ENCODE results near the gene CRIP1. TPM values are rescaled to one million over a fixed set of nuclear protein-coding genes. Genes with fewer than 3 reads are reported as not detected.

CRIP1 gene
- total RNA-seq, 1 donor from 2014 or later = 112 TPM

DNA sequence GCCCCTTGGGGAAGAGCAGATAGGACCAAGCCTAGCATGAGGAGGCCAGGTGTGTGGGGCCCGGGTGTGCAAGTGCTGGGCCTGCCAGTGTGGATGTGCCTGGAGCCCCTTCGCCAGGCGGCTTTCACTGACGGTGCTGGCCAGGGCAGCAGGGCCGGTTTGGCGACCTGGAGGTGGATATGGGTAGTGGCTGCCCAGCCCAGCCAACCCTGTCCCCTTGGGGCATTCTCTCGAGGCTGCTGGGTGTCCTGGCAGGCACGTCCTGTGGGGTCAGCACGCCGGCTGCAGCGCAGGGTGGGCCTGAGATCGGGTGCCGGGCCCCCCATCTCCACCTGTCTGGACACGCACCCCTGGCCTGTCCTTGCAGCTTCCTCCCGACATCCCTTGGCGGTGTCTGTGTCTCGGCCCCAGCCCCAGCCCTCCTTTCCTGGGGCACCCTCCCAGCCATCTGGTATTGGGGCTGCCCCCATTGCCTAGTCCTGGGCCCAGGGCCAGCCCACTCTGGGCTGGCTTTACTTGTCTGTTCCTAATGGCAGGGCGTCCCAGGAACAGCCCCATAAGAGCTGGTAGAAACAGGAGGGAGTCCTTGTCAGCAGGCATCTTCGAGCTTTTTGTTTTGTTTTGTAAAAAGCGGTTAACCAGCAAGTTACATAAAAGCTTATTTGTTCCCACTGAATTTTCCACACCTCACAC lies 19.3 kb upstream of the CRIP1 start:
- H3K36me3 Mint-ChIP-seq (ENCODE audit: low read depth) = peaks cover 27% of the 10 kb centered on the region
- CTCF ChIA-PET = interaction anchor here (1.4 kb wide), 1 partner anchor 14 kb away, joined by 3 read pairs; no protein-coding TSS in a partner anchor
- DNase-seq = no peak
- H3K4me1 Mint-ChIP-seq = peaks cover 3% of the 10 kb centered on the region
- ATAC-seq (ENCODE audit: low read depth) = no peak
- no peaks in the 10 kb centered on the region for H3K27me3 Mint-ChIP-seq
- TF ChIP-seq, protein P1, sequence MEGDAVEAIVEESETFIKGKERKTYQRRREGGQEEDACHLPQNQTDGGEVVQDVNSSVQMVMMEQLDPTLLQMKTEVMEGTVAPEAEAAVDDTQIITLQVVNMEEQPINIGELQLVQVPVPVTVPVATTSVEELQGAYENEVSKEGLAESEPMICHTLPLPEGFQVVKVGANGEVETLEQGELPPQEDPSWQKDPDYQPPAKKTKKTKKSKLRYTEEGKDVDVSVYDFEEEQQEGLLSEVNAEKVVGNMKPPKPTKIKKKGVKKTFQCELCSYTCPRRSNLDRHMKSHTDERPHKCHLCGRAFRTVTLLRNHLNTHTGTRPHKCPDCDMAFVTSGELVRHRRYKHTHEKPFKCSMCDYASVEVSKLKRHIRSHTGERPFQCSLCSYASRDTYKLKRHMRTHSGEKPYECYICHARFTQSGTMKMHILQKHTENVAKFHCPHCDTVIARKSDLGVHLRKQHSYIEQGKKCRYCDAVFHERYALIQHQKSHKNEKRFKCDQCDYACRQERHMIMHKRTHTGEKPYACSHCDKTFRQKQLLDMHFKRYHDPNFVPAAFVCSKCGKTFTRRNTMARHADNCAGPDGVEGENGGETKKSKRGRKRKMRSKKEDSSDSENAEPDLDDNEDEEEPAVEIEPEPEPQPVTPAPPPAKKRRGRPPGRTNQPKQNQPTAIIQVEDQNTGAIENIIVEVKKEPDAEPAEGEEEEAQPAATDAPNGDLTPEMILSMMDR (IDR thresholded peaks at IDR 0.05) = no peak
- no peaks in the 10 kb centered on the region for H3K9me3 Mint-ChIP-seq
- H3K4me3 Mint-ChIP-seq = no peak overlapping the region
- intact Hi-C loops (cut with micrococcal nuclease) = no loop called here
- POLR2A ChIA-PET = interaction anchor here (1.1 kb wide), 1 partner anchor 10 kb away, joined by 3 read pairs; no protein-coding TSS in a partner anchor
- H3K27ac Mint-ChIP-seq = no peak overlapping the region

DNA sequence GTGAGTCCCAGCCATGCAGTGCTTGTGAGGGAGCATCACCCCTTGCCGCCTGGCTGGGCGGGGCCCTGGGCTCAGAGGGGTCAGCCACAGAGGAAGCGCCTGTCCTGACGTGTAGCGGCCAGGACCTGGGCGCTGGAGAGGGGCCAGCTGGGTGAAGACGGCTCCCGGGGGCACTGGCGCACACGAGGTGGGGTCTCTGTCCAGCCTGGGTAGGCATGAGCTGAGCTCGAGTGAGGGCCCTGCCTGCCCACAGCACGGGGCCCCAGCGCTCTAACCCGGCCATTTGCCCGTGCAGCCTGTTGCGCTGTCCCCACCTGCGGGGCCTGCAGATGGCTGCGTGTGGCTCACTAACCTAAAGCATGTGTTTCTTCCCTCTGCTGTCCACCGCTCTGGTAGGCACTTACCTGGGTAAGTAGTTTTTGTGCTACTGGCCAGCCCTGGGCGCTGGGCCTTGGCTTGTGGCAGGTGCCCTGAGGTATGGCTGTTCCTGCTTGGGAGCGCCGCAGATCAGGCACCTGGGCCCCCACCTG lies 18.7 kb upstream of the CRIP1 start:
- CTCF ChIA-PET = interaction anchor here (1.4 kb wide), 1 partner anchor 13 kb away, joined by 3 read pairs; no protein-coding TSS in a partner anchor
- Mint-ChIP-seq H3K4me3 (no peak overlapping the region), H3K27me3 (no peaks in the 10 kb centered on the region), H3K4me1 (peaks cover 4% of the 10 kb centered on the region), H3K27ac (no peak overlapping the region), H3K36me3 (ENCODE audit: low read depth) (peaks cover 25% of the 10 kb centered on the region), H3K9me3 (no peaks in the 10 kb centered on the region)
- no peak for ATAC-seq (ENCODE audit: low read depth)
- no peak for DNase-seq
- POLR2A ChIA-PET = interaction anchor here (1.1 kb wide), 1 partner anchor 9 kb away, joined by 3 read pairs; no protein-coding TSS in a partner anchor
- TF ChIP-seq, protein P1 (IDR thresholded peaks at IDR 0.05) = no peak
- intact Hi-C loops (cut with micrococcal nuclease) = no loop called here

DNA sequence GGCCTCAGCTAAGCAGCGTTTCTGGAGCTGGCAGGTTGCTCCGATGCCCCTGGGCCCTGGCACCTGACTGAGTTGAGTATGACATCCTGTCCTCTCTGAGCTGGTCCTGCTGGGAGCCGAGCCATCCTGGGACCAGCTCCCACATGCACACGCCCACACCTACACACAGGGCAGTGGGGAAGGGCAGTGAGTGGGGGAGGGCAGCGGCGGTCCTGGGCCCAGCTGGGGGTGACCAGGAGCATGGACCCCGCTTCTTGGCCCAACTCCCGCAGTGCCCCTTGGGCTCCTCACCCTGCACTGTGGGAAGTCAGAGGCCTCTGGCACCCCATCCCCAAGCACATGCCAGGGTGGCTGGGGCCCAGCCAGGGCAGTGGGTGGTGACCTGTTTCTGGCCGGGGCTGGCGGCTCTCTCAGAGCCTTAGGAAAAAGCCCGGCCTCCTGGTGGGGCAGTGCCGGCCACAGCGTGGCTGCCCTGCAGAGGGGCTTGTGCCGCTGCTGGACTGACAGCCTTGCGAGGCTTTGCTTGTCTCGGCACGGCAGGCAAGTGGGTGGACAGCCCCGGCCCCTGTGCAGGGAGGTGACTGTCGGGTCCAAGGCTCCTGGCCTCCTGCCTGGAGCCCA lies 18.0 kb upstream of the CRIP1 start:
- H3K4me3 Mint-ChIP-seq = no peak overlapping the region
- no peaks in the 10 kb centered on the region for H3K9me3 Mint-ChIP-seq
- TF ChIP-seq, protein P1 (IDR thresholded peaks at IDR 0.05) = no peak
- no peak for ATAC-seq (ENCODE audit: low read depth)
- no peak for DNase-seq
- H3K4me1 Mint-ChIP-seq = peaks cover 9% of the 10 kb centered on the region
- no peak overlapping the region for H3K27ac Mint-ChIP-seq
- intact Hi-C loops (cut with micrococcal nuclease) = no loop called here
- H3K27me3 Mint-ChIP-seq = no peaks in the 10 kb centered on the region
- CTCF ChIA-PET = interaction anchor here (1.4 kb wide), 1 partner anchor 12 kb away, joined by 3 read pairs; no protein-coding TSS in a partner anchor
- POLR2A ChIA-PET = interaction anchor here (0.6 kb wide), 1 partner anchor 13 kb away, joined by 3 read pairs; no protein-coding TSS in a partner anchor
- peaks cover 20% of the 10 kb centered on the region for H3K36me3 Mint-ChIP-seq (ENCODE audit: low read depth)

DNA sequence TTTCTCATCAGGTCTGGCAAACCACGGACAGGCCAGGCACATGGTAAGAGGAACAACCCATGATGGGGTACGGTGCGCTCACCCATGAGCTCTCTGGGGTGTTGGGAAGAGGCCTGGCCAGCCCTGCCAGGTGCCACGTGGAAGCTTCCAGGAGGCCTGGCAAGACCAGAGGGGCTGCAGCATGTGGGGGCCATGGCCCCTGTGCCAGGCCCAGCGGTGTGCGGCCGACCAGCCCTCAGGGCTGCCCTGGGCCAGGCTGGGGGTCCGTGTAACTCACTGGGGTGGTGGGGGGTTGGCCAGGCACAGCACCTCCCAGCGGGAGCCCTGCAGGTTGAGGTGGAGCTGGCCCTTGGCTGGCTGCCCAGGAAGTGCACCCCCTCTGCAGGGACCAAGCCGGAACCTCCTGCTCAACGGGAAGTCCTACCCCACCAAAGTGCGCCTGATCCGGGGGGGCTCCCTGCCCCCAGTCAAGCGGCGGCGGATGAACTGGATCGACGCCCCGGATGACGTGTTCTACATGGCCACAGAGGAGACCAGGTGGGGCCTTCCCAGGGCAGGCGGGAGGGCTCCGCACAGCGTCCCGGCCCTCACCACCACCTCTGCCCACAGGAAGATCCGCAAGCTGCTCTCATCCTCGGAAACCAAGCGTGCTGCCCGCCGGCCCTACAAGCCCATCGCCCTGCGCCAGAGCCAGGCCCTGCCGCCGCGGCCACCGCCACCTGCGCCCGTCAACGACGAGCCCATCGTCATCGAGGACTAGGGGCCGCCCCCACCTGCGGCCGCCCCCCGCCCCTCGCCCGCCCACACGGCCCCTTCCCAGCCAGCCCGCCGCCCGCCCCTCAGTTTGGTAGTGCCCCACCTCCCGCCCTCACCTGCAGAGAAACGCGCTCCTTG lies 17.0 kb upstream of the CRIP1 start:
- DNase-seq (no peak), ATAC-seq (ENCODE audit: low read depth) (no peak)
- ChIA-PET POLR2A (interaction anchor here (0.6 to 1.4 kb wide), 2 partner anchors 11 to 12 kb away, joined by 3 to 6 read pairs; no protein-coding TSS in a partner anchor), CTCF (interaction anchor here (2.9 kb wide), 1 partner anchor 20 kb away, joined by 14 read pairs; no protein-coding TSS in a partner anchor)
- intact Hi-C loops (cut with micrococcal nuclease) = no loop called here
- Mint-ChIP-seq H3K27ac (no peak overlapping the region), H3K4me3 (no peak overlapping the region), H3K9me3 (no peaks in the 10 kb centered on the region), H3K4me1 (peaks cover 11% of the 10 kb centered on the region), H3K27me3 (no peaks in the 10 kb centered on the region), H3K36me3 (ENCODE audit: low read depth) (peaks cover 15% of the 10 kb centered on the region)
- TF ChIP-seq, protein P1 (IDR thresholded peaks at IDR 0.05) = no peak
